ENCODE measurements around the gene FILIP1. TPM values are rescaled to one million over a fixed set of nuclear protein-coding genes. Genes with fewer than 3 reads are reported as not detected.

Gene FILIP1
- polyA plus RNA-seq, 2 of the 4 experiments (the other 2 are of a cell fraction) = 2.3 to 15.6 TPM

- no peak for TF ChIP-seq EHF (CRISPR knock-in tag; IDR thresholded peaks at IDR 0.05)
- TF ChIP-seq PHF8 (IDR thresholded peaks at IDR 0.05; ENCODE audit: borderline replicate concordance, low read depth) = no peak
- TF ChIP-seq, protein P1, sequence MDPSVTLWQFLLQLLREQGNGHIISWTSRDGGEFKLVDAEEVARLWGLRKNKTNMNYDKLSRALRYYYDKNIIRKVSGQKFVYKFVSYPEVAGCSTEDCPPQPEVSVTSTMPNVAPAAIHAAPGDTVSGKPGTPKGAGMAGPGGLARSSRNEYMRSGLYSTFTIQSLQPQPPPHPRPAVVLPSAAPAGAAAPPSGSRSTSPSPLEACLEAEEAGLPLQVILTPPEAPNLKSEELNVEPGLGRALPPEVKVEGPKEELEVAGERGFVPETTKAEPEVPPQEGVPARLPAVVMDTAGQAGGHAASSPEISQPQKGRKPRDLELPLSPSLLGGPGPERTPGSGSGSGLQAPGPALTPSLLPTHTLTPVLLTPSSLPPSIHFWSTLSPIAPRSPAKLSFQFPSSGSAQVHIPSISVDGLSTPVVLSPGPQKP (IDR thresholded peaks at IDR 0.05; ENCODE audit: low read depth, low read length) = no peak
- TF ChIP-seq, protein P2, sequence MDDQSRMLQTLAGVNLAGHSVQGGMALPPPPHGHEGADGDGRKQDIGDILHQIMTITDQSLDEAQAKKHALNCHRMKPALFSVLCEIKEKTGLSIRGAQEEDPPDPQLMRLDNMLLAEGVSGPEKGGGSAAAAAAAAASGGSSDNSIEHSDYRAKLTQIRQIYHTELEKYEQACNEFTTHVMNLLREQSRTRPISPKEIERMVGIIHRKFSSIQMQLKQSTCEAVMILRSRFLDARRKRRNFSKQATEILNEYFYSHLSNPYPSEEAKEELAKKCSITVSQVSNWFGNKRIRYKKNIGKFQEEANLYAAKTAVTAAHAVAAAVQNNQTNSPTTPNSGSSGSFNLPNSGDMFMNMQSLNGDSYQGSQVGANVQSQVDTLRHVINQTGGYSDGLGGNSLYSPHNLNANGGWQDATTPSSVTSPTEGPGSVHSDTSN (IDR thresholded peaks at IDR 0.05) = no peak
- no peak for TF ChIP-seq JUNB (IDR thresholded peaks at IDR 0.05)
- no peak for TF ChIP-seq NFE2L2 (conservative IDR thresholded peaks at IDR 0.05; ENCODE audit: low read length)
- TF ChIP-seq, protein P3, sequence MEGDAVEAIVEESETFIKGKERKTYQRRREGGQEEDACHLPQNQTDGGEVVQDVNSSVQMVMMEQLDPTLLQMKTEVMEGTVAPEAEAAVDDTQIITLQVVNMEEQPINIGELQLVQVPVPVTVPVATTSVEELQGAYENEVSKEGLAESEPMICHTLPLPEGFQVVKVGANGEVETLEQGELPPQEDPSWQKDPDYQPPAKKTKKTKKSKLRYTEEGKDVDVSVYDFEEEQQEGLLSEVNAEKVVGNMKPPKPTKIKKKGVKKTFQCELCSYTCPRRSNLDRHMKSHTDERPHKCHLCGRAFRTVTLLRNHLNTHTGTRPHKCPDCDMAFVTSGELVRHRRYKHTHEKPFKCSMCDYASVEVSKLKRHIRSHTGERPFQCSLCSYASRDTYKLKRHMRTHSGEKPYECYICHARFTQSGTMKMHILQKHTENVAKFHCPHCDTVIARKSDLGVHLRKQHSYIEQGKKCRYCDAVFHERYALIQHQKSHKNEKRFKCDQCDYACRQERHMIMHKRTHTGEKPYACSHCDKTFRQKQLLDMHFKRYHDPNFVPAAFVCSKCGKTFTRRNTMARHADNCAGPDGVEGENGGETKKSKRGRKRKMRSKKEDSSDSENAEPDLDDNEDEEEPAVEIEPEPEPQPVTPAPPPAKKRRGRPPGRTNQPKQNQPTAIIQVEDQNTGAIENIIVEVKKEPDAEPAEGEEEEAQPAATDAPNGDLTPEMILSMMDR (IDR thresholded peaks at IDR 0.05) = no peak
- TF ChIP-seq JUN (IDR thresholded peaks at IDR 0.05) = no peak
- TF ChIP-seq, protein P4, sequence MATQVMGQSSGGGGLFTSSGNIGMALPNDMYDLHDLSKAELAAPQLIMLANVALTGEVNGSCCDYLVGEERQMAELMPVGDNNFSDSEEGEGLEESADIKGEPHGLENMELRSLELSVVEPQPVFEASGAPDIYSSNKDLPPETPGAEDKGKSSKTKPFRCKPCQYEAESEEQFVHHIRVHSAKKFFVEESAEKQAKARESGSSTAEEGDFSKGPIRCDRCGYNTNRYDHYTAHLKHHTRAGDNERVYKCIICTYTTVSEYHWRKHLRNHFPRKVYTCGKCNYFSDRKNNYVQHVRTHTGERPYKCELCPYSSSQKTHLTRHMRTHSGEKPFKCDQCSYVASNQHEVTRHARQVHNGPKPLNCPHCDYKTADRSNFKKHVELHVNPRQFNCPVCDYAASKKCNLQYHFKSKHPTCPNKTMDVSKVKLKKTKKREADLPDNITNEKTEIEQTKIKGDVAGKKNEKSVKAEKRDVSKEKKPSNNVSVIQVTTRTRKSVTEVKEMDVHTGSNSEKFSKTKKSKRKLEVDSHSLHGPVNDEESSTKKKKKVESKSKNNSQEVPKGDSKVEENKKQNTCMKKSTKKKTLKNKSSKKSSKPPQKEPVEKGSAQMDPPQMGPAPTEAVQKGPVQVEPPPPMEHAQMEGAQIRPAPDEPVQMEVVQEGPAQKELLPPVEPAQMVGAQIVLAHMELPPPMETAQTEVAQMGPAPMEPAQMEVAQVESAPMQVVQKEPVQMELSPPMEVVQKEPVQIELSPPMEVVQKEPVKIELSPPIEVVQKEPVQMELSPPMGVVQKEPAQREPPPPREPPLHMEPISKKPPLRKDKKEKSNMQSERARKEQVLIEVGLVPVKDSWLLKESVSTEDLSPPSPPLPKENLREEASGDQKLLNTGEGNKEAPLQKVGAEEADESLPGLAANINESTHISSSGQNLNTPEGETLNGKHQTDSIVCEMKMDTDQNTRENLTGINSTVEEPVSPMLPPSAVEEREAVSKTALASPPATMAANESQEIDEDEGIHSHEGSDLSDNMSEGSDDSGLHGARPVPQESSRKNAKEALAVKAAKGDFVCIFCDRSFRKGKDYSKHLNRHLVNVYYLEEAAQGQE (IDR thresholded peaks at IDR 0.05) = no peak
- no peak for TF ChIP-seq MAFK (IDR thresholded peaks at IDR 0.05; ENCODE audit: partially characterized antibody)
- TF ChIP-seq NPAS2 (CRISPR knock-in tag; IDR thresholded peaks at IDR 0.05; ENCODE audit: borderline replicate concordance) = no peak
- no peak for DNase-seq (ENCODE audit: low read depth in 1 of 2, low spot score in 1 of 2)
- ChIA-PET CTCF (interaction anchor here (1.4 to 1.8 kb wide), 2 partner anchors 12 to 43 kb away, joined by 3 to 5 read pairs; partner anchors contain the start of gene FILIP1), POLR2A (interaction anchor here (0.6 kb wide), 1 partner anchor 14 kb away, joined by 3 read pairs; no protein-coding TSS in a partner anchor)
- no peak for FAIRE-seq
- WGBS (ENCODE audit: missing lambda C conversion rate) = 72% methylated on average over 4 of the region's 4 CpGs
- ATAC-seq = no peak
- H3K4me2 ChIP-seq = no peak overlapping the region
- H3K4me3 ChIP-seq = no peak overlapping the region
- no peaks in the 10 kb centered on the region for H3K9me3 ChIP-seq
- H3K27ac ChIP-seq = no peak overlapping the region
- peaks cover 23% of the 10 kb centered on the region; the same call in 2 of the 3 replicates for H3K4me1 ChIP-seq
Measured at GRCh38 chr6:75481936-75482593, 11.5 kb downstream of the FILIP1 start.

DNA sequence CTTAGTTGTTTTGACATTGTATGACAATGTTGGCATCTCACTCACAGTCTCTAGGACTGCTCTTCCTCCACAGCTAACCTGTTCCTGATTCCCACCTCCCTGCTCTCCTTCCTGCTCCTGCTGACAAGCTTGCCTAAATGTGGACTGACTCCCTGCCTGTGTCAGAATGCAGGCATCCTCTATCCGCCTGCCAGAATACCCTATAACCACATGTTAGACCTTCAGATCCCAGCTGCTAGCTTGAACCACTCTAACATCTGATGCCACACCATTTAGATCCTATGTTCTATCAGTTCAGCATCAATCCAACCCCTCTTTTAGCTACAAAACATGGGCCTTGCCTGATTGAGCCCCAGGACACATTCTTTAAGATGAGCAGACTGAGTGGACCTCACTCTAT is 12.2 kb downstream of the FILIP1 start:
- H3K4me1 ChIP-seq = peaks cover 21% of the 10 kb centered on the region; the same call in 1 of the 3 replicates
- peak overlapping the region; percentile 16 to 57; a peak in 2 of 6 replicates for H3K27ac ChIP-seq
- no peak overlapping the region for H3K4me3 ChIP-seq
- 0 out of 3 replicates have a peak overlapping the region, but pooled peaks have one; percentile 15 for H3K4me2 ChIP-seq
- DNase-seq (ENCODE audit: low read depth in 1 of 2, low spot score in 1 of 2) (no peak), ATAC-seq (peak in 1 of 2 experiments; percentile 64; a peak in 3 of 6 replicates), FAIRE-seq (no peak)
- CTCF ChIA-PET = interaction anchor here (0.9 to 1.8 kb wide), 3 partner anchors 12 to 184 kb away, joined by 3 to 5 read pairs (median 3); partner anchors contain the start of gene FILIP1
- POLR2A ChIA-PET = interaction anchor here (0.6 kb wide), 1 partner anchor 15 kb away, joined by 3 read pairs; no protein-coding TSS in a partner anchor
- 64% methylated on average over 1 of the region's 1 CpG for WGBS (ENCODE audit: missing lambda C conversion rate)
- H3K9me3 ChIP-seq = no peaks in the 10 kb centered on the region
- TF ChIP-seq MAX (IDR thresholded peaks at IDR 0.05) (no peak), FOXS1 (CRISPR knock-in tag; IDR thresholded peaks at IDR 0.05) (no peak), NR3C1 (IDR thresholded peaks at IDR 0.05) (no peak), RAD21 (conservative IDR thresholded peaks at IDR 0.05 in 1 of 2, IDR thresholded peaks at IDR 0.05 in 1 of 2) (no peak), ZNF302 (CRISPR knock-in tag; IDR thresholded peaks at IDR 0.05) (no peak), ZSCAN20 (CRISPR knock-in tag; IDR thresholded peaks at IDR 0.05) (no peak), EHMT2 (IDR thresholded peaks at IDR 0.05; ENCODE audit: low read depth) (no peak), CBX2 (IDR thresholded peaks at IDR 0.05; ENCODE audit: borderline replicate concordance, low read depth) (no peak), POLR2A (IDR thresholded peaks at IDR 0.05; ENCODE audit: low read length) (no peak), RFX5 (IDR thresholded peaks at IDR 0.05) (no peak), HOXB13 (CRISPR knock-in tag; IDR thresholded peaks at IDR 0.05; ENCODE audit: low read depth) (no peak), PHF8 (IDR thresholded peaks at IDR 0.05; ENCODE audit: borderline replicate concordance, low read depth) (no peak), FOSB (CRISPR knock-in tag; IDR thresholded peaks at IDR 0.05) (no peak), POLR2AphosphoS2 (conservative IDR thresholded peaks at IDR 0.05; ENCODE audit: low read length) (no peak)
- TF ChIP-seq, protein P1 (IDR thresholded peaks at IDR 0.05; ENCODE audit: low read depth, low read length) = no peak
- TF ChIP-seq, protein P3 (IDR thresholded peaks at IDR 0.05) = no peak

All from A549 (cell line).